Thoracic aorta (tissue), 2 donors: ENCODE measurements around the gene PRKCA. TPM values are rescaled to one million over a fixed set of nuclear protein-coding genes. Genes with fewer than 3 reads are reported as not detected.

Experiments used
- ATAC-seq: fragments of 150-250 bp; one replicate; pipeline ENCODE4 v1.8.0; 2017; ENCODE audit warnings: low read depth; ENCODE audit not compliant: insufficient number of reproducible peaks, low FRiP score
- DNase-seq: peaks from one replicate; pipeline ENCODE4 v3.0.0-alpha.2; 2020; ENCODE audit warnings: low spot score
- H3K27ac ChIP-seq, 2 donors: fragments of 200-600 bp; sonication (generic); 1 replicate in 1 of 2; 2 replicates in 1 of 2; pipeline ENCODE4 v1.5.1; 2016; ENCODE audit warnings: mild to moderate bottlenecking in 2 of 2, moderate library complexity in 2 of 2
- H3K27me3 ChIP-seq: fragments of 200-600 bp; sonication (generic); replicated peaks from 2 replicates; pipeline ENCODE4 v1.6.0; 2016; ENCODE audit warnings: mild to moderate bottlenecking; ENCODE audit not compliant: insufficient read depth
- H3K36me3 ChIP-seq: fragments of 200-600 bp; sonication (generic); one replicate; pipeline ENCODE4 v1.5.1; 2016
- H3K4me1 ChIP-seq, 2 donors: fragments of 200-600 bp; sonication (generic); 1 replicate in 1 of 2; 2 replicates in 1 of 2; pipeline versions ENCODE4 v1.5.1 to v1.6.0; 2016; ENCODE audit warnings: low read depth in 2 of 2, mild to moderate bottlenecking in 1 of 2; ENCODE audit not compliant: control insufficient read depth in 1 of 2
- H3K4me3 ChIP-seq: fragments of 200-600 bp; sonication (generic); 2 replicates; pipeline ENCODE4 v1.5.1; 2016; ENCODE audit warnings: mild to moderate bottlenecking
- H3K9me3 ChIP-seq: fragments of 200-600 bp; sonication (generic); 2 replicates; pipeline ENCODE4 v1.5.1; 2016
- CTCF ChIP-seq: fragments of 200-600 bp; sonication (generic); IDR thresholded peaks from one replicate; pipeline ENCODE4 v1.5.1; 2019; ENCODE audit warnings: antibody characterized with exemption
- total RNA-seq, 2 donors: library from RNA; depleted of rRNA; stranded (reverse); fragments of >200 nt; gene quantifications; one replicate each; pipeline versions ENCODE4 v1.1.0 to v1.2.3, GENCODE V29; 2016

Gene PRKCA
- total RNA-seq, 2 donors from 2014 or later: 9.1 to 11.6 TPM

GRCh38 chr17:66627985-66628384 is 325.6 kb downstream of the PRKCA start:
- H3K4me3 ChIP-seq: no peak overlapping the region
- H3K4me1 ChIP-seq: peaks cover 0 to 13% of the 10 kb centered on the region in 2 donors
- H3K27ac ChIP-seq: no peak overlapping the region
- ATAC-seq (no peak), DNase-seq (no peak)
- no peaks in the 10 kb centered on the region for H3K27me3 ChIP-seq
- TF ChIP-seq CTCF: no peak
- H3K9me3 ChIP-seq: no peaks in the 10 kb centered on the region
- H3K36me3 ChIP-seq: no peaks in the 10 kb centered on the region

DNA sequence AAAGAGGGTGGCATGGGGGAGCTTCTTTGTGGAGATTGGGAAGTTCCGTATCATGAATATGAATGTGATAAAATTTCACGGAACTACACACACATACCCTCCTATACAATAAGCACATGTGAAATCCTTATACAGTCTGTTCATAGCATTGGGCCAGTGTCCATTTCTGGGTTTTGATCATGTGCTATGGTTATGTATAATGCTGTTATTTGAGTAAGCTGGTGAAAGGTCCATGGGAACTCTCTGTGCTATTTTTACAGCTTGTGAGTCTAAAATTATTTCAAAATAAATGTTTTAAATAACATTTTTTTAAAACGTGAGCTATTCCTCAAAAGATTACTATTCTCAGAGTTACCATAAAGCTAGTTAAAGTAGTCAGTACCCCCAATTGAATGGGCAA is 327.3 kb downstream of the PRKCA start:
- ATAC-seq (no peak), DNase-seq (no peak)
- TF ChIP-seq CTCF: no peak
- Histone ChIP-seq H3K9me3 (no peaks in the 10 kb centered on the region), H3K27me3 (no peaks in the 10 kb centered on the region), H3K4me3 (no peak overlapping the region), H3K4me1 (peaks cover 0 to 13% of the 10 kb centered on the region in 2 donors), H3K36me3 (no peaks in the 10 kb centered on the region), H3K27ac (no peak overlapping the region)

DNA sequence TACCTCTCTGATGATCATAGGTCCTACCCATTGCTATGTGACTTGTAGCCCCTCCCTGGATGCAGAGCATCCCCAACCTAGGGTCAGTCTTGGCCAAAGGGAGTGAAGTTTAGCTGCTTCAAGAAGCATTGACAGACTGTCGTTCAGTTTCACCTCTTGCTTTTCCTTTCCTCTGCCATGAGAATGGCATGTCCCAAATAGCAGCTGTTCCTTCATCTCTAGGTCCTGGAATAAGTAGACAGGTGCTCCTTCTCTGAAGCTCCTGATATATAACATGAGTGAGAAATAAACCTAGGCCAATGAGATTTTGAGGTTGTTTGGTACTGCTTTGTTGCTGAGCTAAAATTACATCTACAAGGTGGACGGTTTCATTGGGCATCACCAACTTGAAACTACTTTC is 328.0 kb downstream of the PRKCA start:
- Histone ChIP-seq H3K27ac (no peak overlapping the region), H3K36me3 (no peaks in the 10 kb centered on the region), H3K9me3 (no peaks in the 10 kb centered on the region), H3K4me1 (peaks cover 0 to 13% of the 10 kb centered on the region in 2 donors), H3K27me3 (no peaks in the 10 kb centered on the region), H3K4me3 (no peak overlapping the region)
- TF ChIP-seq CTCF: no peak
- ATAC-seq: no peak
- DNase-seq: no peak

- no peaks in the 10 kb centered on the region for H3K36me3 ChIP-seq
- DNase-seq (no peak), ATAC-seq (no peak)
- TF ChIP-seq CTCF: no peak
- H3K27ac ChIP-seq: no peak overlapping the region
- H3K4me1 ChIP-seq: peaks cover 0 to 13% of the 10 kb centered on the region in 2 donors
- no peak overlapping the region for H3K4me3 ChIP-seq
- no peaks in the 10 kb centered on the region for H3K9me3 ChIP-seq
- H3K27me3 ChIP-seq: no peaks in the 10 kb centered on the region
Measured at GRCh38 chr17:66630828-66631472, 328.5 kb downstream of the PRKCA start.

DNA sequence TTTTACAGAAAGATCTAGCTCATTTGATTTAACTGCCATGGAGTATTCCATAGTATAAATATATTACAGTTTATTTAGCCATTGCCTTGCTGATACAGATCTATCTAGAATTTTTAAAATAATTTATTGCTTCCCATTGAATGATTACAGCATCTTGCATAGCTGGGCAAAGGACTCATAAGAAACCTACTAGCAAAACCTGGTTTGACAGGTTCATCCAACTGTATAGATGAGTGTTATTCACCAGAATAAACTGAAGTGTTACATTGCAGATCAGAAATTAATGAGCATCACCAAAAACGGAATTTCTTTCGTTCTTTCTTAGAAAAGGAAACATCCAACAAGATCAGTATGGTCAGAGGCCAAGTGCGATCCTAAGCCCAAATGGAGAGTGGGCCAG is 330.3 kb downstream of the PRKCA start:
- H3K4me1 ChIP-seq: peaks cover 0 to 13% of the 10 kb centered on the region in 2 donors
- H3K27me3 ChIP-seq: no peaks in the 10 kb centered on the region
- no peak for ATAC-seq
- TF ChIP-seq CTCF: no peak
- DNase-seq: no peak
- H3K27ac ChIP-seq: no peak overlapping the region
- no peak overlapping the region for H3K4me3 ChIP-seq
- H3K9me3 ChIP-seq: no peaks in the 10 kb centered on the region
- H3K36me3 ChIP-seq: no peaks in the 10 kb centered on the region
